H1 (cell line): Measurements from ENCODE around the gene TEKT3. TPM values are rescaled to one million over a fixed set of nuclear protein-coding genes. Genes with fewer than 3 reads are reported as not detected.

ENCODE experiments used
- CTCF ChIA-PET: fragments of 300-600 bp; sonication (Branson Sonifier 250); formaldehyde crosslinking; loops from one replicate; lab custom pipeline; 2021; ENCODE audit not compliant: partially characterized antibody; lab: Charles Lee
- POLR2A ChIA-PET: fragments of 300-600 bp; sonication (Branson Sonifier 250); formaldehyde crosslinking; loops from one replicate; lab custom pipeline; 2021; ENCODE audit warnings: inconsistent platforms; ENCODE audit not compliant: partially characterized antibody; lab: Charles Lee
- DNase-seq, 2 experiments: peaks; one replicate each; pipeline versions ENCODE4 v3.0.0 to v3.0.0-alpha.2; 2010 to 2022; ENCODE audit warnings: low spot score in 2 of 2, low read depth in 1 of 2, mixed read lengths in 1 of 2
- FAIRE-seq: peaks from 2 replicates; lab custom pipeline; 2011; peaks lifted over from hg19 to GRCh38; lab: Jason Lieb, UNC
- H2AFZ ChIP-seq: 2 replicates; pipeline ENCODE4 v1.8.1; 2012; ENCODE audit warnings: low read length, inconsistent platforms
- H2AK5ac ChIP-seq: 2 replicates; pipeline ENCODE4 v1.6.1; 2013; ENCODE audit warnings: low read depth, low read length
- H2BK120ac ChIP-seq: replicated peaks from 2 replicates; pipeline ENCODE3; 2013; ENCODE audit warnings: low read depth, low read length, inconsistent platforms
- H2BK12ac ChIP-seq: 2 replicates; pipeline ENCODE4 v1.6.1; 2013; ENCODE audit warnings: low read depth, low read length
- H2BK15ac ChIP-seq: 2 replicates; pipeline ENCODE4 v1.6.1; 2013; ENCODE audit warnings: low read length
- H2BK20ac ChIP-seq: 2 replicates; pipeline ENCODE4 v1.6.1; 2013; ENCODE audit warnings: low read length
- H2BK5ac ChIP-seq: 2 replicates; pipeline ENCODE4 v1.6.1; 2013; ENCODE audit warnings: low read depth, low read length
- H3K14ac ChIP-seq: 2 replicates; pipeline ENCODE4 v1.6.1; 2013; ENCODE audit warnings: inconsistent platforms; ENCODE audit not compliant: insufficient read length
- H3K18ac ChIP-seq: 2 replicates; pipeline ENCODE4 v1.6.1; 2013; ENCODE audit warnings: low read length; ENCODE audit errors: extremely low read depth
- H3K23ac ChIP-seq: 2 replicates; pipeline ENCODE4 v1.6.1; 2013; ENCODE audit warnings: inconsistent platforms; ENCODE audit not compliant: insufficient read length
- H3K23me2 ChIP-seq: 2 replicates; pipeline ENCODE4 v1.6.1; 2013; ENCODE audit warnings: low read depth, low read length
- H3K27ac ChIP-seq: 2 replicates; pipeline ENCODE4 v1.6.1; 2011; ENCODE audit warnings: low read depth, low read length, inconsistent platforms
- H3K27me3 ChIP-seq, 4 experiments: replicated peaks in 1 of 4; 1 replicate in 1 of 4; 2 replicates in 3 of 4; pipeline versions ENCODE4 v1.6.1 to v1.8.1; 2011 to 2013; ENCODE audit warnings: low read length in 3 of 4, mild to moderate bottlenecking in 3 of 4, inconsistent platforms in 2 of 4, mixed read lengths in 2 of 4, moderate library complexity in 1 of 4; ENCODE audit not compliant: control insufficient read depth in 3 of 4, insufficient read depth in 3 of 4; ENCODE audit errors: extremely low read depth in 1 of 4
- H3K36me3 ChIP-seq, 4 experiments: 2 replicates each; pipeline versions ENCODE4 v1.6.1 to v1.8.1; 2011 to 2013; ENCODE audit warnings: mild to moderate bottlenecking in 4 of 4, low read length in 3 of 4, moderate library complexity in 2 of 4, control low read depth in 1 of 4, inconsistent platforms in 1 of 4; ENCODE audit not compliant: insufficient read depth in 4 of 4, control insufficient read depth in 2 of 4
- H3K4ac ChIP-seq: replicated peaks from 2 replicates; pipeline ENCODE3; 2013; ENCODE audit warnings: low read length, low read depth, mixed read lengths, inconsistent platforms; ENCODE audit not compliant: insufficient read length
- H3K4me1 ChIP-seq, 4 experiments: replicated peaks in 1 of 4; 1 replicate in 1 of 4; 2 replicates in 3 of 4; pipeline versions ENCODE4 v1.6.1 to v1.8.1; 2011 to 2013; ENCODE audit warnings: low read length in 3 of 4, inconsistent platforms in 2 of 4, mixed read lengths in 1 of 4; ENCODE audit not compliant: insufficient read depth in 4 of 4, control insufficient read depth in 3 of 4
- H3K4me2 ChIP-seq, 2 experiments: 2 replicates each; pipeline versions ENCODE4 v1.6.1 to v1.8.1; 2011 to 2013; ENCODE audit warnings: low read depth in 2 of 2, low read length in 2 of 2, control low read depth in 1 of 2, inconsistent platforms in 1 of 2, mild to moderate bottlenecking in 1 of 2; ENCODE audit not compliant: insufficient read depth in 1 of 2
- H3K4me3 ChIP-seq, 4 experiments: fragments of 200-600, 300-600 bp in 1 of 4; sonication (generic), shearing (Covaris generic), sonication (Bioruptor Twin) in 1 of 4; 2 replicates each; pipeline versions ENCODE4 v1.5.1 to v1.8.1; 2011 to 2016; ENCODE audit warnings: low read length in 4 of 4, low read depth in 3 of 4, control low read depth in 2 of 4, inconsistent platforms in 2 of 4, mild to moderate bottlenecking in 2 of 4, mixed read lengths in 1 of 4, moderate library complexity in 1 of 4; ENCODE audit not compliant: insufficient read depth in 2 of 4; ENCODE audit errors: extremely low read depth in 1 of 4
- H3K56ac ChIP-seq: replicated peaks from 2 replicates; pipeline ENCODE3; 2013; ENCODE audit warnings: low read depth, mild to moderate bottlenecking, mixed read lengths, low read length, inconsistent platforms; ENCODE audit not compliant: insufficient read length
- H3K79me1 ChIP-seq: 2 replicates; pipeline ENCODE4 v1.6.1; 2013; ENCODE audit warnings: low read depth, low read length, control low read depth
- H3K79me2 ChIP-seq, 2 experiments: 2 replicates each; pipeline versions ENCODE4 v1.6.1 to v1.8.1; 2012 to 2013; ENCODE audit warnings: low read length in 2 of 2, mild to moderate bottlenecking in 2 of 2, inconsistent platforms in 1 of 2; ENCODE audit not compliant: insufficient read depth in 2 of 2, control insufficient read depth in 1 of 2
- H3K9ac ChIP-seq, 4 experiments: replicated peaks in 1 of 4; 1 replicate in 1 of 4; 2 replicates in 3 of 4; pipeline versions ENCODE4 v1.6.1 to v1.8.1; 2011 to 2013; ENCODE audit warnings: low read depth in 3 of 4, low read length in 3 of 4, control low read depth in 2 of 4, mild to moderate bottlenecking in 2 of 4, moderate library complexity in 2 of 4, inconsistent platforms in 1 of 4; ENCODE audit errors: extremely low read depth in 1 of 4
- H3K9me3 ChIP-seq, 2 experiments: 2 replicates each; pipeline versions ENCODE4 v1.6.1 to v1.8.1; 2012 to 2013; ENCODE audit warnings: mild to moderate bottlenecking in 2 of 2, moderate library complexity in 2 of 2, control low read depth in 1 of 2, inconsistent platforms in 1 of 2, low read depth in 1 of 2, low read length in 1 of 2, mixed read lengths in 1 of 2; ENCODE audit not compliant: insufficient read depth in 2 of 2
- H4K20me1 ChIP-seq, 2 experiments: replicated peaks in 1 of 2; 2 replicates each; pipeline versions ENCODE3 to v1.8.1; 2011 to 2013; ENCODE audit warnings: inconsistent platforms in 2 of 2, low read length in 2 of 2, mild to moderate bottlenecking in 1 of 2; ENCODE audit not compliant: insufficient read depth in 2 of 2, control insufficient read depth in 1 of 2
- H4K5ac ChIP-seq: 2 replicates; pipeline ENCODE4 v1.6.1; 2013; ENCODE audit warnings: low read length, low read depth, mixed read lengths, inconsistent platforms; ENCODE audit not compliant: insufficient read length
- H4K8ac ChIP-seq: 2 replicates; pipeline ENCODE4 v1.8.0; 2013; ENCODE audit warnings: mild to moderate bottlenecking, moderate library complexity, low read length, inconsistent platforms; ENCODE audit not compliant: insufficient read depth; ENCODE audit errors: extremely low read depth
- H4K91ac ChIP-seq: replicated peaks from 2 replicates; pipeline ENCODE3; 2013; ENCODE audit warnings: low read length, mixed read lengths, inconsistent platforms; ENCODE audit not compliant: insufficient read length
- CHD1 ChIP-seq: IDR thresholded peaks from 2 replicates; pipeline ENCODE4 v1.6.1; 2012; ENCODE audit warnings: low read depth, low read length, improper control_type of control experiment
- EP300 ChIP-seq, 2 experiments: IDR thresholded peaks; 1 replicate in 1 of 2; 2 replicates in 1 of 2; pipeline ENCODE4 v1.6.1; 2011 to 2012; ENCODE audit warnings: low read depth in 2 of 2, low read length in 2 of 2, mild to moderate bottlenecking in 2 of 2, borderline replicate concordance in 1 of 2, inconsistent platforms in 1 of 2, moderate library complexity in 1 of 2
- HDAC6 ChIP-seq: IDR thresholded peaks from one replicate; pipeline ENCODE4 v1.7.1; 2012; ENCODE audit warnings: low read depth, mild to moderate bottlenecking, inconsistent platforms, low read length, moderate library complexity
- KDM1A ChIP-seq: fragments of 200-600, 300-600 bp; sonication (generic); IDR thresholded peaks from 2 replicates; pipeline ENCODE4 v1.7.1; 2016; ENCODE audit warnings: mild to moderate bottlenecking, low read length, borderline replicate concordance
- KDM4A ChIP-seq: IDR thresholded peaks from one replicate; pipeline ENCODE4 v1.7.1; 2012; ENCODE audit warnings: low read depth, mild to moderate bottlenecking, moderate library complexity, low read length, inconsistent platforms; ENCODE audit not compliant: severe bottlenecking
- MAFK ChIP-seq: IDR thresholded peaks from 2 replicates; pipeline ENCODE4 v1.6.1; 2012; ENCODE audit warnings: low read depth, mild to moderate bottlenecking, improper control_type of control experiment, low read length
- RNF2 ChIP-seq: fragments of 200-900, 300-1000 bp; sonication (generic); IDR thresholded peaks from 2 replicates; pipeline ENCODE4 v1.7.1; 2016; ENCODE audit warnings: borderline replicate concordance, low read depth, mild to moderate bottlenecking, antibody characterized with exemption, low read length; ENCODE audit not compliant: poor library complexity, severe bottlenecking; ENCODE audit errors: missing control alignments
- RXRA ChIP-seq: IDR thresholded peaks from 2 replicates; pipeline ENCODE4 v1.6.1; 2011; ENCODE audit warnings: low read depth, mild to moderate bottlenecking, low read length, moderate library complexity; ENCODE audit not compliant: insufficient read depth
- SP1 ChIP-seq: IDR thresholded peaks from 2 replicates; pipeline ENCODE4 v1.6.1; 2011; ENCODE audit warnings: low read depth, low read length
- SP2 ChIP-seq: IDR thresholded peaks from 2 replicates; pipeline ENCODE4 v1.6.1; 2012; ENCODE audit warnings: mild to moderate bottlenecking, low read length, inconsistent platforms
- TBP ChIP-seq: IDR thresholded peaks from 2 replicates; pipeline ENCODE4 v1.6.1; 2011; ENCODE audit warnings: low read depth, low read length, improper control_type of control experiment
- ZNF274 ChIP-seq: IDR thresholded peaks from 2 replicates; pipeline ENCODE4 v1.7.0; 2012; ENCODE audit warnings: low read length, borderline replicate concordance; ENCODE audit errors: extremely low read depth
- WGBS, 2 experiments: shearing (Covaris generic) in 1 of 2; methylation state at CpG; one replicate each; pipeline versions ENCODE4 v1.1.6 to v1.1.7; 2013 to 2015; ENCODE audit warnings: low lambda C conversion rate in 2 of 2, mixed read lengths in 2 of 2, inconsistent platforms in 1 of 2, low coverage in 1 of 2, missing lambda C conversion rate in 1 of 2; ENCODE audit not compliant: insufficient replicate concordance in 2 of 2, insufficient coverage in 1 of 2, insufficient read length in 1 of 2; ENCODE audit errors: extremely low coverage in 1 of 2, missing lambda C conversion rate in 1 of 2; 5-methylcytosine and 5-hydroxymethylcytosine counted together
- polyA plus RNA-seq, 7 experiments: library from polyadenylated mRNA; depleted of rRNA in 3 of 7; stranded (reverse) in 5 of 7; unstranded in 2 of 7; fragments of >200 nt in 5 of 7; fragments of 200-250 nt in 2 of 7; gene quantifications; 1 replicate in 5 of 7; 2 replicates in 1 of 7; 4 replicates in 1 of 7; pipeline versions ENCODE4 v1.2.1 to v1.2.3, GENCODE V29; 2011 to 2013; ENCODE audit warnings: missing spikeins in 2 of 7, mixed read lengths in 2 of 7
- total RNA-seq: library from RNA; stranded (reverse); fragmentation: NEBNext Ultra II Directional; extraction: Animal tissue kit (Norgen Biotek cat#: 25700); gene quantifications from 2 replicates; pipeline ENCODE4 v1.2.1, GENCODE V29; 2021

TEKT3 gene
- total and polyA plus RNA-seq, 2 of the 8 experiments (the other 6 are each of a cell fraction or from before 2014, with no cell fraction given): 2.2 to 2.9 TPM

DNA sequence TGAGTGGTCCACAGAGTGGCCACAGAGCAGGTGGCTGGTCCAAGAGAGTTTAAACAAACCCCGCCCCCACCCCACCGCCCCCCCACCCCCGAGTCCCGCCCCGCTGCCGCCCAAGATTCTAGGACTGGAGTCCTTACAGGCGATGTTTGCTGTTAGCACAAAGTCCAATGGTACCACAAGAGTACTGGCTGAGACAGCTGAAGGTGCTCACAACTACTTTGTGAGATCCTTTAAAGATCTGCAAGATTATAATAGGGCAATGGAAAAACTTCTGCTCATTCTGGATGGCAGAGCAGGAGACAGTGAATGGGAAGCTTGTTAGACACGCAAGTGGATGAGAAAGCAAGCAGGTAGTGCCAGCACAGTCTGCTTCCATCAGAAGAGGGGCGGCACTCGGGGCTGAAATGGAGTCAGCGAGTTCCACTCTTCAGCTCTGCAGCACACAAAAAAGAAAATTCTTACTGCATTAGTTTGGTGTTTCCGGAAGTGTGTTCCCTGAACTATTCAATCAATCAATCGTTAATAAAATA, 4.7 kb upstream of the TEKT3 start:
- no peak overlapping the region for H3K9ac ChIP-seq
- no peak overlapping the region for H4K8ac ChIP-seq
- 71% methylated on average over 13 of the region's 13 CpGs; no CpG with 5 or more reads in 1 of the 2 experiments for WGBS, 2 experiments
- H3K27ac ChIP-seq: no peak overlapping the region
- H3K9me3 ChIP-seq: no peaks in the 10 kb centered on the region
- no peaks in the 10 kb centered on the region for H3K79me1 ChIP-seq
- H3K23me2 ChIP-seq: peaks cover 5% of the 10 kb centered on the region; the same call in 1 of the 2 replicates
- TF ChIP-seq HDAC6: no peak
- no peak for TF ChIP-seq EP300 (IDR thresholded peaks at IDR 0.05; ENCODE audit: borderline replicate concordance in 1 of 2, low read depth in 2 of 2, low read length in 2 of 2)
- no peak for TF ChIP-seq SP2
- TF ChIP-seq SP1: no peak
- TF ChIP-seq ZNF274: no peak
- no peak for TF ChIP-seq RXRA
- TF ChIP-seq TBP: no peak
- TF ChIP-seq CHD1: no peak
- TF ChIP-seq KDM4A: no peak
- no peak for TF ChIP-seq KDM1A
- TF ChIP-seq RNF2: no peak
- no peak for TF ChIP-seq MAFK
- ChIA-PET CTCF (interaction anchor here (1.0 to 1.3 kb wide), 3 partner anchors 85 to 95 kb away, joined by 3 to 4 read pairs (median 3); no protein-coding TSS in a partner anchor), POLR2A (no interaction called here)
- H3K27me3 ChIP-seq: peaks cover 0 to 1% (median under 1%) of the 10 kb centered on the region in 4 experiments; a peak in 1 of 7 replicates
- H2AK5ac ChIP-seq: no peak overlapping the region
- DNase-seq (no peak), FAIRE-seq (no peak)
- H3K4ac ChIP-seq: no peak overlapping the region
- no peak overlapping the region for H4K5ac ChIP-seq
- no peak overlapping the region for H3K4me2 ChIP-seq
- H3K36me3 ChIP-seq: no peaks in the 10 kb centered on the region
- H3K4me3 ChIP-seq: no peak overlapping the region
- no peaks in the 10 kb centered on the region for H3K79me2 ChIP-seq
- H2BK5ac ChIP-seq: no peak overlapping the region
- no peak overlapping the region for H3K56ac ChIP-seq
- no peaks in the 10 kb centered on the region for H4K20me1 ChIP-seq
- H2BK15ac ChIP-seq: no peak overlapping the region
- no peak overlapping the region for H2BK20ac ChIP-seq
- H2BK120ac ChIP-seq: no peak overlapping the region
- H3K23ac ChIP-seq: no peak overlapping the region
- H4K91ac ChIP-seq: no peak overlapping the region
- no peak overlapping the region for H3K18ac ChIP-seq
- H2AFZ ChIP-seq: no peak overlapping the region
- H2BK12ac ChIP-seq: no peak overlapping the region
- peaks cover 0 to 3% (median 1%) of the 10 kb centered on the region in 4 experiments; a peak in 4 of 7 replicates for H3K4me1 ChIP-seq
- no peak overlapping the region for H3K14ac ChIP-seq
